K562 (cell line): ENCODE measurements around the gene RTL10. TPM values are rescaled to one million over a fixed set of nuclear protein-coding genes. Genes with fewer than 3 reads are reported as not detected.

ENCODE experiments used
- NR4A1 ChIP-seq, 2 experiments: fragments of 250-450 bp in 1 of 2; fragments of 450-650 bp in 1 of 2; sonication (Bioruptor Pico) in 1 of 2; IDR thresholded peaks; 2 replicates each; pipeline versions ENCODE4 v1.4.0 to v1.6.1; 2016 to 2020; ENCODE audit warnings: mild to moderate bottlenecking in 2 of 2, missing compliant biosample characterization in 1 of 2, missing genetic modification characterization in 1 of 2, moderate library complexity in 1 of 2
- POLR2G ChIP-seq: fragments of 200-400 bp; formaldehyde crosslinking; IDR thresholded peaks from 2 replicates; pipeline ENCODE4 v1.6.1; 2017; ENCODE audit warnings: low read depth, mild to moderate bottlenecking, antibody characterized with exemption, low read length, moderate library complexity
- RBBP5 ChIP-seq: fragments of 200-600 bp; sonication (generic); IDR thresholded peaks from 2 replicates; pipeline ENCODE4 v1.6.1; 2012; ENCODE audit warnings: borderline replicate concordance, mild to moderate bottlenecking, low read length, control low read depth, inconsistent platforms; ENCODE audit not compliant: insufficient read depth, poor library complexity, severe bottlenecking
- RBM14 ChIP-seq: fragments of 200-400 bp; formaldehyde crosslinking; IDR thresholded peaks from 2 replicates; pipeline ENCODE4 v1.6.1; 2018; ENCODE audit warnings: low read depth, mild to moderate bottlenecking, low read length, moderate library complexity, borderline replicate concordance; ENCODE audit not compliant: insufficient read depth
- ZBTB7A ChIP-seq: IDR thresholded peaks from 2 replicates; pipeline ENCODE4 v1.6.1; 2011; ENCODE audit warnings: low read depth, mild to moderate bottlenecking, low read length, moderate library complexity, borderline replicate concordance; ENCODE audit not compliant: control insufficient read depth
- polyA plus RNA-seq, 8 experiments: library from polyadenylated mRNA; depleted of rRNA in 4 of 8; stranded (reverse) in 5 of 8; unstranded in 3 of 8; fragments of >200 nt; fragmentation: Nextera tagmentation in 2 of 8; fragmentation: Illumina TruSeq in 1 of 8; extraction: Ambion mirVana in 2 of 8; extraction: Trizol in 1 of 8; gene quantifications; 2 replicates each; pipeline versions ENCODE4 v1.2.1 to v1.2.3, GENCODE V29; 2011 to 2014; ENCODE audit warnings: inconsistent platforms in 1 of 8, missing spikeins in 1 of 8
- total RNA-seq, 7 experiments: library from RNA; depleted of rRNA in 6 of 7; stranded (reverse); fragments of >200 nt in 6 of 7; fragmentation: Illumina TruSeq in 2 of 7; extraction: Trizol in 2 of 7; gene quantifications; 2 replicates each; pipeline versions ENCODE4 v1.2.1 to v1.2.3, GENCODE V29; 2011 to 2021; ENCODE audit warnings: low replicate concordance in 1 of 7
- TF ChIP-seq, protein P1 (sequence below): fragments of 250-450 bp; sonication (Bioruptor Pico); IDR thresholded peaks from 2 replicates; pipeline ENCODE4 v1.4.0; 2020
- TF ChIP-seq, protein P2 (sequence below): fragments of 150-350 bp; conservative IDR thresholded peaks from 2 replicates; pipeline ENCODE4 v1.6.1; 2014; ENCODE audit warnings: low read length

RTL10 gene
- total and polyA plus RNA-seq, 9 of the 15 experiments (the other 6 are each of a cell fraction or from before 2014, with no cell fraction given), result 19.8 to 75.5 (median 32.5) TPM

DNA sequence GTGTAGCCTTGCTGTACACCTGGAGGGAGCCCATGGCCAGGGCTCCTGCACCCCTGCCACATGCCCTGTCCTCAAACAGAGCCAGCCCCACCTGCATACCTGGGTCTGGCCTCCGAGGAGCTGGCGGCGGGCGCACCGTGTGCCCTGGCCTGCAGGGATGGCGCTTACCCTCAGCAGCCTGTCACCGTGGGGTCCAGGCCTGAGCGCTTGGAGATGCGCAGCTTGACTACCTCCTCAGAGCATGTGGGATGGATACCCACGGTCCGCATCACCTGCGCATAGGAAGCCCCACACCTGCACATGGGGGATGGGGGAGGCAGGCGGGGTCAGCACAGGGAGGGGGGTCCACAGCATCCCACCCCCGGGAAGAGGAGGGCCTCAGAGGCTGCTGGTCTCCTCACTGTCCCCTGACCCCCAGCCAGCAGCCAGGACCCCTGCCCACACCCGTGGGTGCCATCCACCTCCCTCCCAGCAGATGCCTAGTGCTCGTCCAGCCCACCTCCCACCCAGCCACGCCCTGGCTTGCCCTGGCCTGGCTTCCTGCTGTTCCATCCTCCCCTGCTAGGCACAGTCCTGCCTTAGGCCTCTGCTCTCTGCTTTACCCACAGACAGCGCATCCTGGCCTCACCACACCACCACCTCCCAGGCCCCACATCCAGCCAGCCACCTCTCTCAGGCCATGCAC is 22.4 kb upstream of the RTL10 start (continued):
- TF ChIP-seq, protein P1, sequence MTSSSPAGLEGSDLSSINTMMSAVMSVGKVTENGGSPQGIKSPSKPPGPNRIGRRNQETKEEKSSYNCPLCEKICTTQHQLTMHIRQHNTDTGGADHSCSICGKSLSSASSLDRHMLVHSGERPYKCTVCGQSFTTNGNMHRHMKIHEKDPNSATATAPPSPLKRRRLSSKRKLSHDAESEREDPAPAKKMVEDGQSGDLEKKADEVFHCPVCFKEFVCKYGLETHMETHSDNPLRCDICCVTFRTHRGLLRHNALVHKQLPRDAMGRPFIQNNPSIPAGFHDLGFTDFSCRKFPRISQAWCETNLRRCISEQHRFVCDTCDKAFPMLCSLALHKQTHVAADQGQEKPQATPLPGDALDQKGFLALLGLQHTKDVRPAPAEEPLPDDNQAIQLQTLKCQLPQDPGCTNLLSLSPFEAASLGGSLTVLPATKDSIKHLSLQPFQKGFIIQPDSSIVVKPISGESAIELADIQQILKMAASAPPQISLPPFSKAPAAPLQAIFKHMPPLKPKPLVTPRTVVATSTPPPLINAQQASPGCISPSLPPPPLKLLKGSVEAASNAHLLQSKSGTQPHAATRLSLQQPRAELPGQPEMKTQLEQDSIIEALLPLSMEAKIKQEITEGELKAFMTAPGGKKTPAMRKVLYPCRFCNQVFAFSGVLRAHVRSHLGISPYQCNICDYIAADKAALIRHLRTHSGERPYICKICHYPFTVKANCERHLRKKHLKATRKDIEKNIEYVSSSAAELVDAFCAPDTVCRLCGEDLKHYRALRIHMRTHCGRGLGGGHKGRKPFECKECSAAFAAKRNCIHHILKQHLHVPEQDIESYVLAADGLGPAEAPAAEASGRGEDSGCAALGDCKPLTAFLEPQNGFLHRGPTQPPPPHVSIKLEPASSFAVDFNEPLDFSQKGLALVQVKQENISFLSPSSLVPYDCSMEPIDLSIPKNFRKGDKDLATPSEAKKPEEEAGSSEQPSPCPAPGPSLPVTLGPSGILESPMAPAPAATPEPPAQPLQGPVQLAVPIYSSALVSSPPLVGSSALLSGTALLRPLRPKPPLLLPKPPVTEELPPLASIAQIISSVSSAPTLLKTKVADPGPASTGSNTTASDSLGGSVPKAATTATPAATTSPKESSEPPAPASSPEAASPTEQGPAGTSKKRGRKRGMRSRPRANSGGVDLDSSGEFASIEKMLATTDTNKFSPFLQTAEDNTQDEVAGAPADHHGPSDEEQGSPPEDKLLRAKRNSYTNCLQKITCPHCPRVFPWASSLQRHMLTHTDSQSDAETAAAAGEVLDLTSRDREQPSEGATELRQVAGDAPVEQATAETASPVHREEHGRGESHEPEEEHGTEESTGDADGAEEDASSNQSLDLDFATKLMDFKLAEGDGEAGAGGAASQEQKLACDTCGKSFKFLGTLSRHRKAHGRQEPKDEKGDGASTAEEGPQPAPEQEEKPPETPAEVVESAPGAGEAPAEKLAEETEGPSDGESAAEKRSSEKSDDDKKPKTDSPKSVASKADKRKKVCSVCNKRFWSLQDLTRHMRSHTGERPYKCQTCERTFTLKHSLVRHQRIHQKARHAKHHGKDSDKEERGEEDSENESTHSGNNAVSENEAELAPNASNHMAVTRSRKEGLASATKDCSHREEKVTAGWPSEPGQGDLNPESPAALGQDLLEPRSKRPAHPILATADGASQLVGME (CRISPR knock-in tag), result 0 out of 2 replicates have a peak, but pooled peaks have one; percentile 13
- TF ChIP-seq, protein P2, sequence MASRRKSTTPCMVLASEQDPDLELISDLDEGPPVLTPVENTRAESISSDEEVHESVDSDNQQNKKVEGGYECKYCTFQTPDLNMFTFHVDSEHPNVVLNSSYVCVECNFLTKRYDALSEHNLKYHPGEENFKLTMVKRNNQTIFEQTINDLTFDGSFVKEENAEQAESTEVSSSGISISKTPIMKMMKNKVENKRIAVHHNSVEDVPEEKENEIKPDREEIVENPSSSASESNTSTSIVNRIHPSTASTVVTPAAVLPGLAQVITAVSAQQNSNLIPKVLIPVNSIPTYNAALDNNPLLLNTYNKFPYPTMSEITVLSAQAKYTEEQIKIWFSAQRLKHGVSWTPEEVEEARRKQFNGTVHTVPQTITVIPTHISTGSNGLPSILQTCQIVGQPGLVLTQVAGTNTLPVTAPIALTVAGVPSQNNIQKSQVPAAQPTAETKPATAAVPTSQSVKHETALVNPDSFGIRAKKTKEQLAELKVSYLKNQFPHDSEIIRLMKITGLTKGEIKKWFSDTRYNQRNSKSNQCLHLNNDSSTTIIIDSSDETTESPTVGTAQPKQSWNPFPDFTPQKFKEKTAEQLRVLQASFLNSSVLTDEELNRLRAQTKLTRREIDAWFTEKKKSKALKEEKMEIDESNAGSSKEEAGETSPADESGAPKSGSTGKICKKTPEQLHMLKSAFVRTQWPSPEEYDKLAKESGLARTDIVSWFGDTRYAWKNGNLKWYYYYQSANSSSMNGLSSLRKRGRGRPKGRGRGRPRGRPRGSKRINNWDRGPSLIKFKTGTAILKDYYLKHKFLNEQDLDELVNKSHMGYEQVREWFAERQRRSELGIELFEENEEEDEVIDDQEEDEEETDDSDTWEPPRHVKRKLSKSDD, result no peak
- 0 out of 2 replicates have a peak, but pooled peaks have one; percentile 12 for TF ChIP-seq RBM14
- peak; percentile 24 for TF ChIP-seq POLR2G
- peak; percentile 21; the same call in 1 of the 2 replicates for TF ChIP-seq ZBTB7A
- TF ChIP-seq RBBP5, result peak; percentile 6
- no peak for TF ChIP-seq NR4A1 (CRISPR knock-in tag; IDR thresholded peaks at IDR 0.05)
- TF ChIP-seq NR4A1 (tag; IDR thresholded peaks at IDR 0.05), result no peak
